Right cardiac atrium (tissue), 5 donors: ENCODE data around the gene SPOUT1. TPM values are rescaled to one million over a fixed set of nuclear protein-coding genes. Genes with fewer than 3 reads are reported as not detected.

ENCODE experiments used
- ATAC-seq, 2 donors: fragments of 200-7000 bp; cut with Tn5 transposase; one replicate each; pipeline versions ENCODE4 v1.8.0 to v1.9.1; 2020; ENCODE audit warnings: moderate library complexity in 2 of 2, mild to moderate bottlenecking in 1 of 2
- DNase-seq, 3 donors: peaks; one replicate each; pipeline ENCODE4 v3.0.0-alpha.2; 2020
- H3K27ac ChIP-seq: one replicate; pipeline ENCODE4 v1.5.1; 2013; ENCODE audit warnings: mild to moderate bottlenecking, low read length, control low read depth, moderate library complexity
- H3K27me3 ChIP-seq: one replicate; pipeline ENCODE4 v1.6.1; 2013; ENCODE audit not compliant: control insufficient read depth, insufficient read depth
- H3K4me1 ChIP-seq: one replicate; pipeline ENCODE4 v1.6.1; 2013; ENCODE audit warnings: low read length; ENCODE audit not compliant: control insufficient read depth, insufficient read depth
- H3K4me3 ChIP-seq: one replicate; pipeline ENCODE4 v1.5.1; 2013; ENCODE audit warnings: low read length, control low read depth
- H3K9me3 ChIP-seq: one replicate; pipeline ENCODE4 v1.6.1; 2013; ENCODE audit warnings: low read length; ENCODE audit not compliant: control insufficient read depth
- WGBS: extraction: QIAGEN DNeasy Blood & Tissue Kit; methylation state at CpG from one replicate; pipeline ENCODE4 v1.1.7; 2013; 5-methylcytosine and 5-hydroxymethylcytosine counted together
- intact Hi-C, 4 donors: fragments of 100-400 bp; cut with DNase I; formaldehyde crosslinking; loops; one replicate each; pipeline versions ENCODE4 v1.11.0 to v1.14.0; 2022 to 2023
- polyA plus RNA-seq: library from polyadenylated mRNA; stranded (reverse); fragments of 200-250 nt; gene quantifications from one replicate; pipeline ENCODE4 v1.2.3, GENCODE V29; 2013
- total RNA-seq, 4 donors: library from RNA; stranded (reverse); fragmentation: NEBNext Ultra II Directional; extraction: Animal tissue kit (Norgen Biotek cat#: 25700); gene quantifications; one replicate each; pipeline ENCODE4 v1.2.1, GENCODE V29; 2021
- donor health status: healthy with polysubstance abuse.
- donor health status: DM: no; HTN: yes; CAD: no.
- donor health status: DM: no; HTN: no; CAD: no.
- donor health status: DM: no; HTN: yes; CAD: no; lungs with severe emphysema.
- donor health status: DM: yes; HTN: yes; CAD: no.

SPOUT1 gene
- total and polyA plus RNA-seq, 5 donors, result 11.9 to 22.1 (median 14.9) TPM

DNA sequence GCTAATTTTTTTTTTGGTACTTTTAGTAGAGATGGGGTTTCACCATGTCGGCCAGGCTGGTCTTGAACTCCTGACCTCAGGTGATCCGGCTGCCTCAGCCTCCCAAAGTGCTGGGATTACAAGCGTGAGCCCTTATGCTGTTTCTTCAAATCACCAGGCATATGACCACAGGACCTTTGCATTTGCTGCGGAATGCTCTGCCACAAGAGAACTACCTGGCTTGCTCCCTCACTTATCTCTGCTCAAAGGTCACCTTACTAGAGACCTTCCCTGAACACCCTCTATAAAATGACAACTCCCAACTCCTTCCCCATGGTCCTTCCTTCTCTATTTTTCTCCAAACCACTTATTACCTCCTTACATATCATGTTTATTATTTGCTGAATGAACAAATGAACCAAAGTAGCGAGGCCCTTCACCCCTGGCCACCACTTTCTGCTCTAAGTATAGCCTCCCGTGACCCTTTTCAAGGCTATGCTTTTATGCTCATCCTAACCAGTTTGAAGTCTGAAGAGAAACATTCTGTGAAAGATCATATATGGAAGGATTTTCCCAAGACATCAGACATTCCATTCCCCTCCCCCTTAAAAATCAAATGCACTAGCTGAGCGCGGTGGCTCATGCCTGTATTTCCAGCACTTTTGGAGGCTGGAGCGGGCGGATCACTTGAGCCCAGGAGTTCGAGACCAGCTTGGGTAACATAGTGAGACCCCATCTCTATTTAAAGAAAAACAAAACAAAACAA is 59.1 kb downstream of the SPOUT1 start:
- H3K4me3 ChIP-seq, result peak overlapping the region; percentile 94

More for the DNA sequence above, 59.1 kb downstream of the SPOUT1 start:
- ATAC-seq (no peak), DNase-seq (no peak)
- intact Hi-C loops, result no loop called here
- H3K27ac ChIP-seq, result no peak overlapping the region
- no peaks in the 10 kb centered on the region for H3K4me1 ChIP-seq
- H3K9me3 ChIP-seq, result no peaks in the 10 kb centered on the region
- WGBS, result 80% methylated on average over 11 of the region's 11 CpGs
- no peaks in the 10 kb centered on the region for H3K27me3 ChIP-seq

Other genes starting within 250 kb of the SPOUT1 start
- gene DYNC2I2, start 172.9 kb downstream of the SPOUT1 start, total RNA-seq, result 10 to 100 TPM; 13.5 to 25.6 (median 18.5) TPM
- 30.2 TPM for gene DYNC2I2, start 172.9 kb downstream of the SPOUT1 start, polyA plus RNA-seq
- gene SET, start 140.6 kb downstream of the SPOUT1 start, total RNA-seq, result 100 to 1,000 TPM; 180 to 210 (median 191) TPM
- gene SET, start 140.6 kb downstream of the SPOUT1 start, polyA plus RNA-seq, result 86.1 TPM
- gene PKN3, start 127.3 kb downstream of the SPOUT1 start, total RNA-seq, result 1 to 10 TPM; 4.7 to 8.7 (median 7.4) TPM
- 6.5 TPM for gene PKN3, start 127.3 kb downstream of the SPOUT1 start, polyA plus RNA-seq
- 10 to 100 TPM in 1 of 4 donors, 1 to 10 TPM in 3; 8.3 to 11.5 (median 9.4) TPM for gene ZDHHC12, start 105.7 kb downstream of the SPOUT1 start, total RNA-seq
- gene ZDHHC12, start 105.7 kb downstream of the SPOUT1 start, polyA plus RNA-seq, result 13.1 TPM
- gene ZER1, start 57.9 kb downstream of the SPOUT1 start, total RNA-seq, result 10 to 100 TPM; 40.6 to 56.8 (median 47.2) TPM
- gene ZER1, start 57.9 kb downstream of the SPOUT1 start, polyA plus RNA-seq, result 34.7 TPM
- gene TBC1D13, start 42.5 kb downstream of the SPOUT1 start, total RNA-seq, result 10 to 100 TPM; 15.8 to 20.8 (median 19.3) TPM
- gene TBC1D13, start 42.5 kb downstream of the SPOUT1 start, polyA plus RNA-seq, result 12.5 TPM
- gene ENDOG, start 11.3 kb downstream of the SPOUT1 start, total RNA-seq, result 10 to 100 TPM; 42.9 to 70.5 (median 56.6) TPM
- 64.5 TPM for gene ENDOG, start 11.3 kb downstream of the SPOUT1 start, polyA plus RNA-seq
- gene KYAT1, start 52.2 kb upstream of the SPOUT1 start, total RNA-seq, result 10 to 100 TPM; 10.1 to 18.0 (median 14.0) TPM
- gene KYAT1, start 52.2 kb upstream of the SPOUT1 start, polyA plus RNA-seq, result 14.7 TPM
- 10 to 100 TPM; 22.5 to 49.8 (median 26.3) TPM for gene LRRC8A, start 52.3 kb upstream of the SPOUT1 start, total RNA-seq
- 28.3 TPM for gene LRRC8A, start 52.3 kb upstream of the SPOUT1 start, polyA plus RNA-seq
- 10 to 100 TPM; 30.4 to 64.4 (median 38.0) TPM for gene PHYHD1, start 91.2 kb upstream of the SPOUT1 start, total RNA-seq
- gene PHYHD1, start 91.2 kb upstream of the SPOUT1 start, polyA plus RNA-seq, result 57.8 TPM
- 10 to 100 TPM; 10.0 to 11.8 (median 11.2) TPM for gene DOLK, start 117.8 kb upstream of the SPOUT1 start, total RNA-seq
- gene DOLK, start 117.8 kb upstream of the SPOUT1 start, polyA plus RNA-seq, result 9.6 TPM
- 10 to 100 TPM; 16.1 to 24.6 (median 17.8) TPM for gene NUP188, start 117.9 kb upstream of the SPOUT1 start, total RNA-seq
- 9.8 TPM for gene NUP188, start 117.9 kb upstream of the SPOUT1 start, polyA plus RNA-seq
- 10 to 100 TPM; 36.1 to 47.4 (median 40.2) TPM for gene SH3GLB2, start 198.5 kb upstream of the SPOUT1 start, total RNA-seq
- gene SH3GLB2, start 198.5 kb upstream of the SPOUT1 start, polyA plus RNA-seq, result 45.1 TPM
- gene MIGA2, start 206.8 kb upstream of the SPOUT1 start, total RNA-seq, result 10 to 100 TPM; 30.3 to 40.7 (median 36.2) TPM
- 35.8 TPM for gene MIGA2, start 206.8 kb upstream of the SPOUT1 start, polyA plus RNA-seq